GM18873 (cell line): ENCODE results near the gene ZNF804A.

Source experiments
- ATAC-seq: cut with Tn5 transposase; IDR thresholded peaks from one replicate; pipeline ENCODE4 v1.9.1; 2021; ENCODE audit warnings: mild to moderate bottlenecking, moderate library complexity, moderate number of reproducible peaks; ENCODE audit not compliant: unreplicated experiment, low FRiP score

Gene ZNF804A

GRCh38 chr2:184602734-184603133, 4.4 kb downstream of the ZNF804A start:
- no peak for ATAC-seq

GRCh38 chr2:184610891-184611290, 12.6 kb downstream of the ZNF804A start:
- no peak for ATAC-seq

GRCh38 chr2:184611361-184612085, 13.2 kb downstream of the ZNF804A start:
- no peak for ATAC-seq

DNA sequence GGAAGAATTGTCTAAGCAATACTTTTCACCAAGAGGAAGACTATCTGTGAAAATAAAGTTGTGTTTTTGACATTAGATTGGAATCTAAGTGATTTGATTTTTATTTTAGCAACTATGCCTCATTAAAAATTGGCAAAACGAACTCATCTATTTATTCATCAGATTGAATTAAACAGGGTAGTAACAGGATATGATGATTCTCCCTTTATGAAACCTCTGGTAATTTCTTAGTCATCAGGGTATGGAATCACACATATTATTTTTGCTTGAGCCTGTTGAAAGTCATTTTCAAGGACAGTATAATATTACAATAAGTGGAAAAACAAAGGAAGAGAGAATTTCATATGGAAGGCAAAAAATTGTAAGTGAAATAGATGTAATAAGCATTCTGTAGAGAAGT, 22.0 kb downstream of the ZNF804A start:
- no peak for ATAC-seq

DNA sequence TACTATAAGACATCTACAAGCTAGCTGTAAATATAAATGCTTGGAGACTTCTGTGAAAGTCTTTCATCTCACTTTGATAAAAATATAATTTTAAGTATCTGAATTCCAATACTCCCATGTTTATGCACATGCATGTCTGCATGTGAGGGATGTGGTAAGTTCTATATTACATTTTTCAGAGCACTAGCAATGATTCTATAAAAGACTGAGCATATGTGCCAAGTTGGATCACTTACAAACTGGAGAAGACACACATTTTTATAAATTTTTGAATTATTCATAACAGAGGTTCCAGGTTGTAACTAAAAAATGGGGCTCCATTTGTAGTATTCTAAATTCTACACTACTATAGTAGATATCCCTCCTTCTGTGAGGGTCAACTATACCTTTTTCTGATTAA, 26.0 kb downstream of the ZNF804A start:
- no peak for ATAC-seq

DNA sequence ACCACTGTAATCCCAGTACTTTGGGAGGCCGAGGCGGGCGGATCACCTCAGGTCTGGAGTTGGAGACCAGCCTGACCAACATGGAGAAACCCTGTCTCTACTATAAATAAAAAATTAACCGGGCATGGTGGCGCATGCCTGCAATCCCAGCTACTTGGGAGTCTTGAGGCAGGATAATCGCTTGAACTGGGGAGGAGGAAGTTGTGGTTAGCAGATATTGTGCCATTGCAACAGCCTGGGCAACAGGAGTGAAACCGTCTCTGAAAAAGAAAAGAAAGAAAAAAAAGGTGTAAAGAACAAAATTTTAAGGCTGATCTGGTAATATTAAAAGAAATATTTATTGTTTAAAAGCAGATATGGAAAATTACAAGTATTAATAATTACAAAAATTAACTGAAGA, 29.7 kb downstream of the ZNF804A start:
- ATAC-seq: no peak

GRCh38 chr2:184633726-184634125, 35.4 kb downstream of the ZNF804A start:
- no peak for ATAC-seq

DNA sequence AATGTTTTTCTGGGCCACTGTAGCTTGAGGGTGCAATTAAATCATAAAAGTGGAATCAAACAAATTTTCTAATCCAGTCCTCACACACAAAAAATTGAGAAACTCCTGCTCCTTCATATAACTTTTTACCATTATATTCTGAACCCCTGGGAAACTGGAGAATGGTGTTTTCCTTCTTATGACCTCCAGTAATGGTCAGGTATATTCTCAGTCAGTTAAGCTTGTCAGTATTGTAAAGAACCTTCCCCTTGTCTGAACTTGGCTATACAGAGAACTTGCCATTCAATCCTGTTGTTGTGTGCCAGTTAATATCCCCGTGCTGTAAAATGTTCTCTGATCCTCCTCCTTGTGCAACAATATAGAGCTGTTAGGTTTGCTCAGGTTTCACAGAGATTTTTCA, 39.5 kb downstream of the ZNF804A start:
- ATAC-seq: no peak

DNA sequence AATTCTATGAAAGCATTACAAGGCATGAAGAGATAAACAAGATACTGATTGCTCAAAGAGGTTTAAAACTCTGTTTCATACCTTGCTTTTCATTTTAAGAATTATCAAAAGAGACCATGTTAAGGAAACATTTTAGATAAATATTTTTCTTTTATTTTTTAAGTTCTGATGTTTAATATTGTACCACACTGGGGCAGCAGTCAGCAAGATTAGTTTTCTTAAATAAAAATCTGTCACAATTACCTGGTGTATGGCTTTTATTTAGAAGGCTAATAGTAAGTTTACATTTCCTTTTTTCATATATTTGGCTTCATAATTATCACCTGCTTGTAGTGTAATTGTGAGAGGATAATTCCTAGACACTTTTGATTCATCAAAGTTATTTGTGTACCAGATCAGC, 46.4 kb downstream of the ZNF804A start:
- ATAC-seq: no peak

- no peak for ATAC-seq
Measured at GRCh38 chr2:184646177-184646576, 47.8 kb downstream of the ZNF804A start.

DNA sequence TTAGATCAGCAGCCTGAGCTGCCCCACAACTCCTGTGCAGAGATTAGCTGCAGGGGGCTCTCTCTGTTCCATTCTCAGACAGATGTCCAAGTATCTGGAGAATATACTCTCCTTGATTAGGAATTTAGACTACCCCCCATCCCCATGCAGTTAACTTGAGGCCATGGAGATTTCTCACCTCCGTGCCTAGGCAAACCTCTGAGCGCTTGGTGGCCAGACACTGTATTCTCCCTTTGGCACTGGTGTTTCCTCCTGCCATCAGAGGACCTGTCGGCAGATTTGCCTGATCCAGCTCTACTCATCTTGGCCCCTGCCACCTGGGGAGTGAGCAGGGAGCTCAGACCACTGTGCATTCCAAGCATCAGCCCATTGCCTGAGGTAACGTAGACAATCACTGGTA, 48.3 kb downstream of the ZNF804A start:
- no peak for ATAC-seq

- no peak for ATAC-seq
Measured at GRCh38 chr2:184654945-184655344, 56.6 kb downstream of the ZNF804A start.

DNA sequence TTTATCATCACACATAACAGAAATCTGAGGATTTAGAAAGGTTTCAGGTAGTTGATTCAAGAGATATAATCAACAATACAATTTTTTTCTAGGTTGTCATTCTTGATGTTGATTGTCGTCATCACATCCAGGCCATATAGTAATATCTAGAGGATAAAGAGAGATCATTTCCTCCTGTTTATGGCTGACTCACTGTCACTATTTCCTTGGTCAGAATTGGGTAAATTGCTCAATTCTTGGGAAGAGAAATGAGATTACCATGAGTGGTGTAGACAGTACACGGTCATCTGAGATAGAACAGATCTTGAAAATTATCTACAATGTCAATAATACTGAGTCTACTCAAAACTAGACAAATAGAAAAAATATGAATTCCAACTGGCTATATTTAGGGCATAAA, 78.8 kb downstream of the ZNF804A start:
- ATAC-seq: no peak

- no peak for ATAC-seq
Measured at GRCh38 chr2:184679219-184680018, 81.1 kb downstream of the ZNF804A start.

DNA sequence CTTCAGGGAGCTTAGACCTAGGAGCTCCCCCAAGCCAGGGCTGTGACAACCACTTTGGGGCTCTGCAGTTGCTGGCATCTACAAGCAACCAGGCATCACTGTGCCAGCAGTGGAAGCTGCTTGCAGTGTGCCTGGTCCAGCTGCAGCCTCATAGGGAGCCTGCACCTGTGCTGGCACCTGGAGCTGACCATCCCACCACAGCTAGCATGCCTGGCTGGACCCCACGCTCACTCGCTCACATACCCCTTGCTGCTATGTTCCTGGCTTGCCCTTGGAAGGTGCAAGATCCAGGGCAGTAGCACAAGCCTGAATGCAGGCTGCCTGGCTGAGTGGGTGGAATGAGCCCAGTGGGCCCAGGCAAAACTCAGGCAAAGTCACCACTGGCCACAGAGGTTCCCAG, 82.5 kb downstream of the ZNF804A start:
- no peak for ATAC-seq

- ATAC-seq: no peak
Measured at GRCh38 chr2:184681642-184682321, 83.5 kb downstream of the ZNF804A start.

GRCh38 chr2:184683911-184684310, 85.6 kb downstream of the ZNF804A start:
- no peak for ATAC-seq

GRCh38 chr2:184685999-184686841, 87.9 kb downstream of the ZNF804A start:
- ATAC-seq: no peak

- no peak for ATAC-seq
Measured at GRCh38 chr2:184689638-184690037, 91.3 kb downstream of the ZNF804A start.

GRCh38 chr2:184692141-184692734, 93.9 kb downstream of the ZNF804A start:
- ATAC-seq: no peak
